Uterus (tissue), 4 donors: ENCODE measurements around the gene RXFP3. TPM values are rescaled to one million over a fixed set of nuclear protein-coding genes. Genes with fewer than 3 reads are reported as not detected.

Experiments
- DNase-seq, 2 donors: peaks; one replicate each; pipeline ENCODE4 v3.0.0-alpha.2; 2019 to 2020
- H3K27ac ChIP-seq, 2 donors: fragments of 200-600 bp; sonication (generic); 1 replicate in 1 of 2; 2 replicates in 1 of 2; pipeline ENCODE4 v1.5.1; 2016 to 2018
- H3K27me3 ChIP-seq, 2 donors: fragments of 200-600 bp; sonication (generic); one replicate each; pipeline ENCODE4 v1.5.1; 2018 to 2019; ENCODE audit warnings: control low read depth in 1 of 2
- H3K36me3 ChIP-seq, 2 donors: fragments of 200-600 bp; sonication (generic); one replicate each; pipeline ENCODE4 v1.5.1; 2019; ENCODE audit warnings: control low read depth in 1 of 2
- H3K4me1 ChIP-seq, 2 donors: fragments of 200-600 bp; sonication (generic); one replicate each; pipeline ENCODE4 v1.5.1; 2018 to 2019; ENCODE audit warnings: control low read depth in 1 of 2
- H3K4me3 ChIP-seq, 2 donors: fragments of 200-600 bp; sonication (generic); 1 replicate in 1 of 2; 2 replicates in 1 of 2; pipeline ENCODE4 v1.5.1; 2018 to 2019; ENCODE audit warnings: mild to moderate bottlenecking in 1 of 2
- H3K9me3 ChIP-seq, 2 donors: fragments of 200-600 bp; sonication (generic); one replicate each; pipeline ENCODE4 v1.5.1; 2019; ENCODE audit warnings: control low read depth in 1 of 2
- POLR2A ChIP-seq, 2 donors: fragments of 450-650 bp; IDR thresholded peaks; one replicate each; pipeline ENCODE4 v1.6.1; 2016; ENCODE audit warnings: antibody characterized with exemption in 2 of 2, mild to moderate bottlenecking in 1 of 2, moderate library complexity in 1 of 2
- intact Hi-C: fragments of 100-400 bp; cut with DNase I; formaldehyde crosslinking; loops from one replicate; pipeline ENCODE4 v1.15.1; 2023; ENCODE audit warnings: low total_unique reads
- total RNA-seq, 4 donors: library from RNA; depleted of rRNA in 3 of 4; stranded (reverse); fragments of >200 nt in 3 of 4; gene quantifications; one replicate each; pipeline versions ENCODE4 v1.1.0 to v1.2.4, GENCODE V29; 2014 to 2023
- TF ChIP-seq, protein P1 (sequence below), 4 experiments: fragments of 200-600 bp in 2 of 4; fragments of 450-650 bp in 2 of 4; sonication (generic) in 2 of 4; IDR thresholded peaks; one replicate each; pipeline ENCODE4 v1.5.1; 2016 to 2019; ENCODE audit warnings: antibody characterized with exemption in 4 of 4, mild to moderate bottlenecking in 2 of 4, moderate library complexity in 1 of 4
- donor health status: DM: yes; HTN: yes; CAD: no.

RXFP3 gene
- total RNA-seq, 4 donors from 2014 or later: not detected

DNA sequence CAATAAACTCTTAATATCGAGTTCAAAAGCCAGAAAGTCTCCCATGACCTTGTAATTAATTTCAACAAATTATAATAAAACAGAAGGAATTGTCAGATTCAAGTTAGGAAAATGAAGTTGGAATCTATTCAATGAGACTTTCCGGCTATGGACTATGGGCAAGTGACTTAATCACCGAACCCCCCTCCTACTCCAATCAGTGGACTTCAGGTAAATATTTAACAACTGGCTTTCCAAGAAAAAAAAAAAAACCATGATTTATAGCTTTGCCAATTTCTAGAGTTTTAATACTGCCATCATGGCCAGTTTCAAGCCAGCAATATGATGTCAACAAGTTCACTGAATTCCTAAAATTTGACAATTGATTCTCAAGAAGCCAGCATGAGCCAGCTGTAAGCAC lies 43.8 kb downstream of the RXFP3 start:
- Histone ChIP-seq H3K36me3 (no peaks in the 10 kb centered on the region), H3K9me3 (no peaks in the 10 kb centered on the region), H3K27me3 (no peaks in the 10 kb centered on the region), H3K4me3 (no peak overlapping the region), H3K27ac (no peak overlapping the region), H3K4me1 (no peaks in the 10 kb centered on the region)
- no peak for TF ChIP-seq POLR2A (IDR thresholded peaks at IDR 0.05)
- TF ChIP-seq, protein P1, sequence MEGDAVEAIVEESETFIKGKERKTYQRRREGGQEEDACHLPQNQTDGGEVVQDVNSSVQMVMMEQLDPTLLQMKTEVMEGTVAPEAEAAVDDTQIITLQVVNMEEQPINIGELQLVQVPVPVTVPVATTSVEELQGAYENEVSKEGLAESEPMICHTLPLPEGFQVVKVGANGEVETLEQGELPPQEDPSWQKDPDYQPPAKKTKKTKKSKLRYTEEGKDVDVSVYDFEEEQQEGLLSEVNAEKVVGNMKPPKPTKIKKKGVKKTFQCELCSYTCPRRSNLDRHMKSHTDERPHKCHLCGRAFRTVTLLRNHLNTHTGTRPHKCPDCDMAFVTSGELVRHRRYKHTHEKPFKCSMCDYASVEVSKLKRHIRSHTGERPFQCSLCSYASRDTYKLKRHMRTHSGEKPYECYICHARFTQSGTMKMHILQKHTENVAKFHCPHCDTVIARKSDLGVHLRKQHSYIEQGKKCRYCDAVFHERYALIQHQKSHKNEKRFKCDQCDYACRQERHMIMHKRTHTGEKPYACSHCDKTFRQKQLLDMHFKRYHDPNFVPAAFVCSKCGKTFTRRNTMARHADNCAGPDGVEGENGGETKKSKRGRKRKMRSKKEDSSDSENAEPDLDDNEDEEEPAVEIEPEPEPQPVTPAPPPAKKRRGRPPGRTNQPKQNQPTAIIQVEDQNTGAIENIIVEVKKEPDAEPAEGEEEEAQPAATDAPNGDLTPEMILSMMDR (IDR thresholded peaks at IDR 0.05): no peak
- no peak for DNase-seq
- intact Hi-C loops: no loop called here

DNA sequence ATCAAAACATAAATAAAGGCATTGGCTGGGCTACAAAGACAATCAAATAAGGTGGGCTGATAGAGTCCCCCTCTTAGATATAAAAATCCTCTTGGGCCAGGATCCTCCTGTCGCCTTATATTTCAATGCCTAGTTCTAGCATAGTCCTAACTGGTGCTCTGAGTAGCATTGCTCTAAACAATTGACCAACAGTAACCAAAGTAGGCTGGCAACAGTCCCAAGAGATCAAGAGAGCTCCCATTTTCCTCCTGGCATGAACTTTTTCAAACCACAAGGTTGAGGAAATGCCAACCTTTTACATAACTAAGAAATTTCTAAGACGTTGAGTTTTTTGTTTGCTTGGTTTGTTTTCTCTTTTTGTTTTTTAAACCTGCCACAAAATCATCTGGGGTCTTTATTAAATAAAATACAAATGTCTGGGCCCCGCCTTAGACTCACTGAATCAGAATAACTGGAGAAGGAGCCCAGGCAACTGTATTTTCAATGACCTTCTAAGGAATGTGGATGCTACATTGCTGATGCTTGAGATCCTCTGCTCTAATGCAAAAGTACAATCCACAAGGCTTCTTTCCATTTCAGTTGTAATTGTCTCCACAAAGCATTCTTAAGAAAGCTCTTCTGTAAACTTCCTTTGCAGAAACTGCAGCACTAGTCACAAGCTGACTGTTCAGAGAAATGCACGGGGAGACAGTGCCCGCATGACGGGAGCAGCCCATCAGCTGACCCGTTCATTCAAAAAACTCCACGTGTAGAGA lies 45.4 kb downstream of the RXFP3 start:
- no peaks in the 10 kb centered on the region for H3K9me3 ChIP-seq
- no peak overlapping the region for H3K4me3 ChIP-seq
- H3K36me3 ChIP-seq: no peaks in the 10 kb centered on the region
- intact Hi-C loops: no loop called here
- no peak for TF ChIP-seq POLR2A (IDR thresholded peaks at IDR 0.05)
- TF ChIP-seq, protein P1 (IDR thresholded peaks at IDR 0.05): no peak
- no peak overlapping the region for H3K27ac ChIP-seq
- H3K4me1 ChIP-seq: no peaks in the 10 kb centered on the region
- DNase-seq: no peak
- H3K27me3 ChIP-seq: no peaks in the 10 kb centered on the region

DNA sequence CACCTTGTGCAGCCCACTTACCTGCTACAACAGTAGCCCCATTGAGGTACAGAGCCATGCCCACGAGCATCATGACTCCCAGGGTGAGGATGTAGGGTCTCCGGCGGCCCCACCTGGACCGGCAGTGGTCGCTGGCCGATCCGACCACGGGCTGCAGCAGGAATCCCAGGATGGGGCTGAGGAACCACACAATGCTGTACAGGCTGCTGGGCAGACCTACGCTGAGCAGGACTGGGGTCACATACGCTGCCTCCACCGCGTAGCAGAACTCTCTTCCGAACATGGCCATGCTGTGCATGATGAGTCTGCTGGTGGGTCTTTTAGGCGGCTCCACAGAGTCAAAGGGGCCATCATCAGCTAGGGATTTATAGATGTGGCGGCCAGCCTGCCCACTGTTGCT lies 48.0 kb downstream of the RXFP3 start:
- no peak for DNase-seq
- Histone ChIP-seq H3K27ac (no peak overlapping the region), H3K4me1 (no peaks in the 10 kb centered on the region), H3K9me3 (no peaks in the 10 kb centered on the region), H3K36me3 (no peaks in the 10 kb centered on the region), H3K27me3 (no peaks in the 10 kb centered on the region), H3K4me3 (no peak overlapping the region)
- intact Hi-C loops: no loop called here
- TF ChIP-seq, protein P1 (IDR thresholded peaks at IDR 0.05): no peak
- TF ChIP-seq POLR2A (IDR thresholded peaks at IDR 0.05): no peak

DNA sequence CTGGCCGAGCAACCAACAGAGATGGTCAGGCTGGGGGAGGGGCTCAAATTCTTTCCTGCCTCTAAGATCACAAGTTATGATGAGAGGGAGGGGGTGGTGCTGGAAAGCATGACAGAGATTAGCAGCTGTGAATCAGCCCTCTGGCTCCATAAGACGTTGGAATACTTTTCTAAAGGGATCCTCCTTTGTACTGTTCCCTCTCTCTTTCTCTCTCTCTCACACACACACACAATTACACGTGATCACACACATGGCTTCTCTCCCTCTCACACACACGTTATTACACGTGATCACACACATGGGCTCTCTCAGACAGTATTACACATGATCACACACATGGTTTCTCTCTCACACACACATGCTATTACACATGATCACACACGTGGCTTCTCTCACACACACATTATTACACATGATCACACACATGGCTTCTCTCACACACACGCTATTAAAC lies 48.5 kb downstream of the RXFP3 start, which contains the start of gene SLC45A2:
TSS of gene SLC45A2 (minus strand) at position 23 of the 454 bp plus-strand sequence. CDS start 110 bp downstream, outside the sequence.
- DNase-seq: no peak
- TF ChIP-seq, protein P1 (IDR thresholded peaks at IDR 0.05): no peak
- no peak for TF ChIP-seq POLR2A (IDR thresholded peaks at IDR 0.05)
- intact Hi-C loops: no loop called here

DNA sequence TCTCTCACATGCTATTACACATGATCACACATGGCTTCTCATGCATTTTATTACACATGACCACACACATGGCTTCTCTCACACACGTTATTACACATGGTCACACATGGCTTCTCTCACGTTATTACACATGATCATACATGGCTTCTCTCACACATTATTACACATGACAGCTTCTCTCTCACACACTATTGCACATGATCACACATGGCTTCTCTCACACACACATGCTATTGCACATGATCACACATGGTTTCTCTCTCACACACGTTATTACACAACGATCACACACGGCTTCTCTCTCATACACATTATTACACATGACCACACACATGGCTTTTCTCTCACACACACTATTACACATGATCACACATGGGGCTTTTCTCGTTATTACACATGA lies 49.3 kb downstream of the RXFP3 start:
- no peaks in the 10 kb centered on the region for H3K27me3 ChIP-seq
- H3K36me3 ChIP-seq: no peaks in the 10 kb centered on the region
- no peak for DNase-seq
- intact Hi-C loops: no loop called here
- no peak overlapping the region for H3K27ac ChIP-seq
- H3K4me3 ChIP-seq: no peak overlapping the region
- no peaks in the 10 kb centered on the region for H3K9me3 ChIP-seq
- no peak for TF ChIP-seq POLR2A (IDR thresholded peaks at IDR 0.05)
- TF ChIP-seq, protein P1 (IDR thresholded peaks at IDR 0.05): no peak
- H3K4me1 ChIP-seq: no peaks in the 10 kb centered on the region

More for the DNA sequence above, 48.5 kb downstream of the RXFP3 start, which contains the start of gene SLC45A2:
- no peak within 1 kb of the TSS for H3K4me3 ChIP-seq
- no peaks in the 10 kb centered on the region for H3K27me3 ChIP-seq
- no peaks in the 10 kb centered on the region for H3K4me1 ChIP-seq
- no peaks in the 10 kb centered on the region for H3K36me3 ChIP-seq
- H3K27ac ChIP-seq: no peak within 1 kb of the TSS
- no peaks in the 10 kb centered on the region for H3K9me3 ChIP-seq
